LNCaP clone FGC (cell line): ENCODE measurements around the gene RFX3.

ENCODE experiments used
- DNase-seq: peaks from one replicate; pipeline ENCODE4 v3.0.0-alpha.2; 2011; ENCODE audit warnings: low read depth
- H3K4me3 ChIP-seq: 2 replicates; pipeline ENCODE4 v1.5.1; 2011; ENCODE audit warnings: mild to moderate bottlenecking, low read depth, low read length, control low read depth
- CTCF ChIP-seq: IDR thresholded peaks from 2 replicates; pipeline ENCODE4 v1.5.1; 2012; ENCODE audit warnings: mild to moderate bottlenecking; ENCODE audit not compliant: control insufficient read depth, insufficient read depth; ENCODE audit errors: extremely low read depth

The RFX3 gene

GRCh38 chr9:3179711-3180110 lies 346.1 kb downstream of the RFX3 start:
- H3K4me3 ChIP-seq: no peak overlapping the region
- DNase-seq: no peak
- no peak for TF ChIP-seq CTCF

GRCh38 chr9:3177936-3178335 lies 347.9 kb downstream of the RFX3 start:
- no peak for TF ChIP-seq CTCF
- H3K4me3 ChIP-seq: no peak overlapping the region
- DNase-seq: no peak

GRCh38 chr9:3177146-3177761 lies 348.5 kb downstream of the RFX3 start:
- no peak overlapping the region for H3K4me3 ChIP-seq
- TF ChIP-seq CTCF: no peak
- no peak for DNase-seq

GRCh38 chr9:3173374-3173773 lies 352.4 kb downstream of the RFX3 start:
- H3K4me3 ChIP-seq: no peak overlapping the region
- DNase-seq: no peak
- TF ChIP-seq CTCF: no peak

GRCh38 chr9:3170819-3171218 lies 355.0 kb downstream of the RFX3 start:
- no peak overlapping the region for H3K4me3 ChIP-seq
- TF ChIP-seq CTCF: no peak
- DNase-seq: no peak
